ENCODE measurements around the gene GATA5.

- TF ChIP-seq POLR2A (IDR thresholded peaks at IDR 0.05) (no peak), CTCF (IDR thresholded peaks at IDR 0.05) (no peak)
Measured at GRCh38 chr20:62466072-62466760, 9.6 kb downstream of the GATA5 start.

All from uterus (tissue), 2 donors.